ENCODE data around the gene MSH5.

- TF ChIP-seq CTCF (IDR thresholded peaks at IDR 0.05) (no peak), POLR2A (IDR thresholded peaks at IDR 0.05; ENCODE audit: low read length) (no peak), NR3C1 (IDR thresholded peaks at IDR 0.05) (no peak), EP300 (IDR thresholded peaks at IDR 0.05) (no peak), RFX5 (IDR thresholded peaks at IDR 0.05) (no peak), MAFK (IDR thresholded peaks at IDR 0.05; ENCODE audit: partially characterized antibody) (no peak), HDAC2 (IDR thresholded peaks at IDR 0.05) (no peak), SMC3 (IDR thresholded peaks at IDR 0.05) (no peak), FOSL2 (IDR thresholded peaks at IDR 0.05) (no peak), FOSL2 (CRISPR knock-in tag; IDR thresholded peaks at IDR 0.05) (peak; percentile 35; the same call in 1 of the 2 replicates), REST (IDR thresholded peaks at IDR 0.05) (no peak)
Measured at GRCh38 chr6:31752739-31753319, 13.0 kb downstream of the MSH5 start.

All from A549 (cell line).